ENCODE measurements around the gene DDI2. TPM values are rescaled to one million over a fixed set of nuclear protein-coding genes. Genes with fewer than 3 reads are reported as not detected.

The DDI2 gene
- total and polyA plus RNA-seq, 9 of the 15 experiments (the other 6 are each of a cell fraction or from before 2014, with no cell fraction given): 6.5 to 48.4 (median 21.2) TPM

GRCh38 chr1:15676688-15677661 lies 59.7 kb downstream of the DDI2 start (continued):
- TF ChIP-seq, protein P1, sequence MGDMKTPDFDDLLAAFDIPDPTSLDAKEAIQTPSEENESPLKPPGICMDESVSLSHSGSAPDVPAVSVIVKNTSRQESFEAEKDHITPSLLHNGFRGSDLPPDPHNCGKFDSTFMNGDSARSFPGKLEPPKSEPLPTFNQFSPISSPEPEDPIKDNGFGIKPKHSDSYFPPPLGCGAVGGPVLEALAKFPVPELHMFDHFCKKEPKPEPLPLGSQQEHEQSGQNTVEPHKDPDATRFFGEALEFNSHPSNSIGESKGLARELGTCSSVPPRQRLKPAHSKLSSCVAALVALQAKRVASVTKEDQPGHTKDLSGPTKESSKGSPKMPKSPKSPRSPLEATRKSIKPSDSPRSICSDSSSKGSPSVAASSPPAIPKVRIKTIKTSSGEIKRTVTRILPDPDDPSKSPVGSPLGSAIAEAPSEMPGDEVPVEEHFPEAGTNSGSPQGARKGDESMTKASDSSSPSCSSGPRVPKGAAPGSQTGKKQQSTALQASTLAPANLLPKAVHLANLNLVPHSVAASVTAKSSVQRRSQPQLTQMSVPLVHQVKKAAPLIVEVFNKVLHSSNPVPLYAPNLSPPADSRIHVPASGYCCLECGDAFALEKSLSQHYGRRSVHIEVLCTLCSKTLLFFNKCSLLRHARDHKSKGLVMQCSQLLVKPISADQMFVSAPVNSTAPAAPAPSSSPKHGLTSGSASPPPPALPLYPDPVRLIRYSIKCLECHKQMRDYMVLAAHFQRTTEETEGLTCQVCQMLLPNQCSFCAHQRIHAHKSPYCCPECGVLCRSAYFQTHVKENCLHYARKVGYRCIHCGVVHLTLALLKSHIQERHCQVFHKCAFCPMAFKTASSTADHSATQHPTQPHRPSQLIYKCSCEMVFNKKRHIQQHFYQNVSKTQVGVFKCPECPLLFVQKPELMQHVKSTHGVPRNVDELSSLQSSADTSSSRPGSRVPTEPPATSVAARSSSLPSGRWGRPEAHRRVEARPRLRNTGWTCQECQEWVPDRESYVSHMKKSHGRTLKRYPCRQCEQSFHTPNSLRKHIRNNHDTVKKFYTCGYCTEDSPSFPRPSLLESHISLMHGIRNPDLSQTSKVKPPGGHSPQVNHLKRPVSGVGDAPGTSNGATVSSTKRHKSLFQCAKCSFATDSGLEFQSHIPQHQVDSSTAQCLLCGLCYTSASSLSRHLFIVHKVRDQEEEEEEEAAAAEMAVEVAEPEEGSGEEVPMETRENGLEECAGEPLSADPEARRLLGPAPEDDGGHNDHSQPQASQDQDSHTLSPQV (IDR thresholded peaks at IDR 0.05): no peak
- TF ChIP-seq NR2C2 (CRISPR knock-in tag; IDR thresholded peaks at IDR 0.05): 0 out of 2 replicates have a peak, but pooled peaks have one; percentile 29
- TF ChIP-seq NR2C2 (tag; IDR thresholded peaks at IDR 0.05): no peak
- TF ChIP-seq POU5F1 (IDR thresholded peaks at IDR 0.05; ENCODE audit: borderline replicate concordance, low read depth, low read length, partially characterized antibody): no peak
- TF ChIP-seq SRSF1 (IDR thresholded peaks at IDR 0.05; ENCODE audit: low read depth, low read length): no peak
- peak; percentile 42; the same call in 1 of the 2 replicates for TF ChIP-seq EHMT2 (IDR thresholded peaks at IDR 0.05)
- TF ChIP-seq GATA2 (CRISPR knock-in tag; IDR thresholded peaks at IDR 0.05): peak; percentile 68
- no peak for TF ChIP-seq RAD21 (CRISPR knock-in tag; conservative IDR thresholded peaks at IDR 0.05 in 1 of 2, IDR thresholded peaks at IDR 0.05 in 1 of 2)
- TF ChIP-seq DDX20 (tag; IDR thresholded peaks at IDR 0.05; ENCODE audit: low read depth): no peak
- no peak for TF ChIP-seq IRF2 (CRISPR knock-in tag; IDR thresholded peaks at IDR 0.05)
- TF ChIP-seq ZNF79 (CRISPR knock-in tag; IDR thresholded peaks at IDR 0.05; ENCODE audit: low read depth): no peak
- peak; percentile 15; the same call in 1 of the 2 replicates for TF ChIP-seq SOX6 (IDR thresholded peaks at IDR 0.05)
- TF ChIP-seq ZNF143 (CRISPR knock-in tag; IDR thresholded peaks at IDR 0.05): no peak
- TF ChIP-seq RCOR1 (IDR thresholded peaks at IDR 0.05; ENCODE audit: borderline replicate concordance in 1 of 2, low read depth in 2 of 2, low read length in 2 of 2): peak in 1 of 2 experiments; percentile 16; a peak in 1 of 4 replicates
- no peak for TF ChIP-seq MTA3 (IDR thresholded peaks at IDR 0.05; ENCODE audit: borderline replicate concordance)
- peak; percentile 86 for TF ChIP-seq TRIM28 (IDR thresholded peaks at IDR 0.05)
- 0 out of 2 replicates have a peak, but pooled peaks have one; percentile 24 for TF ChIP-seq SMAD4 (CRISPR knock-in tag; conservative IDR thresholded peaks at IDR 0.05)
- TF ChIP-seq, protein P2, sequence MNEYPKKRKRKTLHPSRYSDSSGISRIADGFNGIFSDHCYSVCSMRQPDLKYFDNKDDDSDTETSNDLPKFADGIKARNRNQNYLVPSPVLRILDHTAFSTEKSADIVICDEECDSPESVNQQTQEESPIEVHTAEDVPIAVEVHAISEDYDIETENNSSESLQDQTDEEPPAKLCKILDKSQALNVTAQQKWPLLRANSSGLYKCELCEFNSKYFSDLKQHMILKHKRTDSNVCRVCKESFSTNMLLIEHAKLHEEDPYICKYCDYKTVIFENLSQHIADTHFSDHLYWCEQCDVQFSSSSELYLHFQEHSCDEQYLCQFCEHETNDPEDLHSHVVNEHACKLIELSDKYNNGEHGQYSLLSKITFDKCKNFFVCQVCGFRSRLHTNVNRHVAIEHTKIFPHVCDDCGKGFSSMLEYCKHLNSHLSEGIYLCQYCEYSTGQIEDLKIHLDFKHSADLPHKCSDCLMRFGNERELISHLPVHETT (CRISPR knock-in tag; conservative IDR thresholded peaks at IDR 0.05 in 1 of 2, IDR thresholded peaks at IDR 0.05 in 1 of 2): no peak
- no peak for TF ChIP-seq ZC3H8 (IDR thresholded peaks at IDR 0.05)
- TF ChIP-seq, protein P3, sequence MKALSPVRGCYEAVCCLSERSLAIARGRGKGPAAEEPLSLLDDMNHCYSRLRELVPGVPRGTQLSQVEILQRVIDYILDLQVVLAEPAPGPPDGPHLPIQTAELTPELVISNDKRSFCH (CRISPR knock-in tag; IDR thresholded peaks at IDR 0.05): no peak
- TF ChIP-seq, protein P3 (tag; IDR thresholded peaks at IDR 0.05): no peak
- peak; percentile 41; the same call in 1 of the 2 replicates for TF ChIP-seq PHB2 (IDR thresholded peaks at IDR 0.05; ENCODE audit: low read depth)
